K562 (cell line): ENCODE data around the gene UBE2V1. TPM values are rescaled to one million over a fixed set of nuclear protein-coding genes. Genes with fewer than 3 reads are reported as not detected.

Source experiments
- E2F4 ChIP-seq: sonication (generic); formaldehyde crosslinking; IDR thresholded peaks from 2 replicates; pipeline ENCODE4 v1.8.0; 2022; ENCODE audit warnings: mild to moderate bottlenecking, low read depth, missing genetic modification reagents
- EZH2 ChIP-seq: IDR thresholded peaks from 2 replicates; pipeline ENCODE4 v1.6.1; 2012; ENCODE audit warnings: low read depth, mild to moderate bottlenecking, inconsistent platforms, low read length, borderline replicate concordance
- FOSL1 ChIP-seq: fragments of 200-800 bp; sonication (Bioruptor generic); conservative IDR thresholded peaks from 2 replicates; pipeline ENCODE4 v1.6.1; 2016; ENCODE audit warnings: missing genetic modification characterization, missing compliant biosample characterization
- FOXM1 ChIP-seq, 2 experiments: fragments of 450-650 bp in 1 of 2; sonication (generic) in 1 of 2; formaldehyde crosslinking in 1 of 2; IDR thresholded peaks; 2 replicates each; pipeline versions ENCODE4 v1.6.1 to v1.9.0; 2017 to 2022; ENCODE audit warnings: low read depth in 2 of 2, mild to moderate bottlenecking in 2 of 2, missing genetic modification reagents in 1 of 2, moderate library complexity in 1 of 2
- HNRNPK ChIP-seq: fragments of 200-400 bp; formaldehyde crosslinking; IDR thresholded peaks from one replicate; pipeline ENCODE4 v1.6.1; 2018; ENCODE audit warnings: mild to moderate bottlenecking, low read depth, low read length; ENCODE audit not compliant: poor library complexity, severe bottlenecking
- KLF16 ChIP-seq: IDR thresholded peaks from 2 replicates; pipeline ENCODE4 v1.6.1; 2016; ENCODE audit warnings: antibody characterized with exemption
- MBD1 ChIP-seq: fragments of 250-450 bp; sonication (Bioruptor Pico); IDR thresholded peaks from 2 replicates; pipeline ENCODE4 v1.8.0; 2022; ENCODE audit warnings: inconsistent platforms
- NCOA2 ChIP-seq, 2 experiments: fragments of 450-650 bp; IDR thresholded peaks; 2 replicates each; pipeline ENCODE4 v1.6.1; 2018; ENCODE audit warnings: mild to moderate bottlenecking in 2 of 2, moderate library complexity in 1 of 2; ENCODE audit not compliant: partially characterized antibody in 2 of 2
- SMARCC2 ChIP-seq: fragments of 450-650 bp; IDR thresholded peaks from 2 replicates; pipeline ENCODE4 v1.6.1; 2017; ENCODE audit warnings: antibody characterized with exemption, moderate library complexity, mild to moderate bottlenecking, low read depth
- TFAP4 ChIP-seq: sonication (generic); formaldehyde crosslinking; IDR thresholded peaks from 2 replicates; pipeline ENCODE4 v1.8.0; 2022; ENCODE audit warnings: missing genetic modification reagents, mild to moderate bottlenecking, moderate library complexity, borderline replicate concordance
- ZNF512 ChIP-seq: IDR thresholded peaks from 2 replicates; pipeline ENCODE4 v1.6.1; 2016; ENCODE audit warnings: missing genetic modification characterization, missing compliant biosample characterization
- polyA plus RNA-seq, 8 experiments: library from polyadenylated mRNA; depleted of rRNA in 4 of 8; stranded (reverse) in 5 of 8; unstranded in 3 of 8; fragments of >200 nt; fragmentation: Nextera tagmentation in 2 of 8; fragmentation: Illumina TruSeq in 1 of 8; extraction: Ambion mirVana in 2 of 8; extraction: Trizol in 1 of 8; gene quantifications; 2 replicates each; pipeline versions ENCODE4 v1.2.1 to v1.2.3, GENCODE V29; 2011 to 2014; ENCODE audit warnings: inconsistent platforms in 1 of 8, missing spikeins in 1 of 8
- total RNA-seq, 7 experiments: library from RNA; depleted of rRNA in 6 of 7; stranded (reverse); fragments of >200 nt in 6 of 7; fragmentation: Illumina TruSeq in 2 of 7; extraction: Trizol in 2 of 7; gene quantifications; 2 replicates each; pipeline versions ENCODE4 v1.2.1 to v1.2.3, GENCODE V29; 2011 to 2021; ENCODE audit warnings: low replicate concordance in 1 of 7
- TF ChIP-seq, protein P1 (sequence below): sonication (generic); formaldehyde crosslinking; IDR thresholded peaks from 2 replicates; pipeline ENCODE4 v1.8.0; 2022; ENCODE audit warnings: missing genetic modification reagents, mild to moderate bottlenecking, borderline replicate concordance
- TF ChIP-seq, protein P2 (sequence below): fragments of 450-650 bp; IDR thresholded peaks from 2 replicates; pipeline ENCODE4 v1.6.1; 2016
- TF ChIP-seq, protein P3 (sequence below): fragments of 450-650 bp; formaldehyde crosslinking; IDR thresholded peaks from 2 replicates; pipeline ENCODE4 v1.4.0; 2022; ENCODE audit warnings: mild to moderate bottlenecking, moderate library complexity

UBE2V1 gene
- total and polyA plus RNA-seq, 9 of the 15 experiments (the other 6 are each of a cell fraction or from before 2014, with no cell fraction given), result 93.0 to 357 (median 119) TPM

DNA sequence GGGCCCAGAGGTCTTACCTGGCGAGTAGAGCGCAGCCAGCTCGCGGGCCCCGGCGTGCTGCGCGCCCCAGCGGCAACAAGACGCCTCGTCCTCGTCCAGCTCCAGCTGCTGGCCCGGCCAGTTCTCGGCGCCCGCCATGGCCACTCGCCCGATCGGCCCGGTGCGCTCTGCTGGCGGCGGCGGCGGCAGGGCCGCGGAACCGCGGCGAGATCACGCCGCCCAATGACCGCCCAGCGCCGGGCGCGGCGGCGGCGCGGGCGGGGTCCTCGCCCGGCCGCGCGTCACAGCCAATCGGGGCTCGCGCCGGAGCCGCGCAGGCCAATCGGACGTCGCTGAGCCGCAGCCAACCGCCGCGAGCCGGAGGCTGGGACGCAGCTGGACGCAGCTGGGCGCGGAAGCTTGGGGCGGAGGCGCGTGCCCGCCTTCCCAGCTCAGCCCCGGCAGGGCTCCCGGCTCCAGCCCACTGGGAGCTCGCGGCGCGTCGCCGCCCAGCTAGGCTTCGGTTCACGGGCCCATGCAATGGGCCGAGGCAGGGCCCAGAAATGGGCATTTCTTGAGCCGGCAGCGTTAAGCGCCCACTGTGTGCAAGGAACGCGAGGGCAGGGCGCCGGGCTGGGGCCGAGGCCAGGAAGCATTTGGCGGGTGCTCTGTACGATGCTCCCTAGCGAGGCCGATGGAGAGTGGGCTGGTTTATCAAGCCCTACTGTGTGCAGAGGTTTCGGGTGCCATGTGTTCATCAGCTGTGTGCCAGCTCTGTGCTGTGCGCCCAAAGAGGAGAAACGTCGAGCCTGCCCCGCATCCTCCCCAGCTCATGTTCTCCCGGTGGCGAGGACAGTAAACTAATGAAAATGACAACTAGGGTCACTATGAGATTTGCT, 40.8 kb upstream of the UBE2V1 start, which contains the start of gene PEDS1 (continued):
- TF ChIP-seq, protein P1, sequence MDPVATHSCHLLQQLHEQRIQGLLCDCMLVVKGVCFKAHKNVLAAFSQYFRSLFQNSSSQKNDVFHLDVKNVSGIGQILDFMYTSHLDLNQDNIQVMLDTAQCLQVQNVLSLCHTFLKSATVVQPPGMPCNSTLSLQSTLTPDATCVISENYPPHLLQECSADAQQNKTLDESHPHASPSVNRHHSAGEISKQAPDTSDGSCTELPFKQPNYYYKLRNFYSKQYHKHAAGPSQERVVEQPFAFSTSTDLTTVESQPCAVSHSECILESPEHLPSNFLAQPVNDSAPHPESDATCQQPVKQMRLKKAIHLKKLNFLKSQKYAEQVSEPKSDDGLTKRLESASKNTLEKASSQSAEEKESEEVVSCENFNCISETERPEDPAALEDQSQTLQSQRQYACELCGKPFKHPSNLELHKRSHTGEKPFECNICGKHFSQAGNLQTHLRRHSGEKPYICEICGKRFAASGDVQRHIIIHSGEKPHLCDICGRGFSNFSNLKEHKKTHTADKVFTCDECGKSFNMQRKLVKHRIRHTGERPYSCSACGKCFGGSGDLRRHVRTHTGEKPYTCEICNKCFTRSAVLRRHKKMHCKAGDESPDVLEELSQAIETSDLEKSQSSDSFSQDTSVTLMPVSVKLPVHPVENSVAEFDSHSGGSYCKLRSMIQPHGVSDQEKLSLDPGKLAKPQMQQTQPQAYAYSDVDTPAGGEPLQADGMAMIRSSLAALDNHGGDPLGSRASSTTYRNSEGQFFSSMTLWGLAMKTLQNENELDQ (CRISPR knock-in tag), result no peak
- TF ChIP-seq HNRNPK (peak; percentile 75), KLF16 (no peak), SMARCC2 (no peak), FOXM1 (IDR thresholded peaks at IDR 0.05; ENCODE audit: low read depth) (no peak), FOXM1 (CRISPR knock-in tag; IDR thresholded peaks at IDR 0.05; ENCODE audit: low read depth) (0 out of 2 replicates have a peak, but pooled peaks have one; percentile 83), ZNF512 (tag) (no peak), EZH2 (no peak), TFAP4 (CRISPR knock-in tag) (peak; percentile 94), FOSL1 (tag) (no peak), MBD1 (CRISPR knock-in tag) (no peak), NCOA2 (IDR thresholded peaks at IDR 0.05; ENCODE audit: partially characterized antibody in 2 of 2) (no peak), E2F4 (CRISPR knock-in tag) (no peak)
- TF ChIP-seq, protein P2, sequence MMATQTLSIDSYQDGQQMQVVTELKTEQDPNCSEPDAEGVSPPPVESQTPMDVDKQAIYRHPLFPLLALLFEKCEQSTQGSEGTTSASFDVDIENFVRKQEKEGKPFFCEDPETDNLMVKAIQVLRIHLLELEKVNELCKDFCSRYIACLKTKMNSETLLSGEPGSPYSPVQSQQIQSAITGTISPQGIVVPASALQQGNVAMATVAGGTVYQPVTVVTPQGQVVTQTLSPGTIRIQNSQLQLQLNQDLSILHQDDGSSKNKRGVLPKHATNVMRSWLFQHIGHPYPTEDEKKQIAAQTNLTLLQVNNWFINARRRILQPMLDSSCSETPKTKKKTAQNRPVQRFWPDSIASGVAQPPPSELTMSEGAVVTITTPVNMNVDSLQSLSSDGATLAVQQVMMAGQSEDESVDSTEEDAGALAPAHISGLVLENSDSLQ, result no peak
- TF ChIP-seq, protein P3, sequence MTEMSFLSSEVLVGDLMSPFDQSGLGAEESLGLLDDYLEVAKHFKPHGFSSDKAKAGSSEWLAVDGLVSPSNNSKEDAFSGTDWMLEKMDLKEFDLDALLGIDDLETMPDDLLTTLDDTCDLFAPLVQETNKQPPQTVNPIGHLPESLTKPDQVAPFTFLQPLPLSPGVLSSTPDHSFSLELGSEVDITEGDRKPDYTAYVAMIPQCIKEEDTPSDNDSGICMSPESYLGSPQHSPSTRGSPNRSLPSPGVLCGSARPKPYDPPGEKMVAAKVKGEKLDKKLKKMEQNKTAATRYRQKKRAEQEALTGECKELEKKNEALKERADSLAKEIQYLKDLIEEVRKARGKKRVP (CRISPR knock-in tag), result peak; percentile 32; the same call in 1 of the 2 replicates
